Mesothelial cell of epicardium (in vitro differentiated cells): ENCODE measurements around the gene C10orf71. TPM values are rescaled to one million over a fixed set of nuclear protein-coding genes. Genes with fewer than 3 reads are reported as not detected.

Experiments
- DNase-seq, 2 experiments: peaks; one replicate each; pipeline ENCODE4 v3.0.0; 2021; ENCODE audit warnings: low spot score in 2 of 2; ENCODE audit not compliant: unreplicated experiment in 2 of 2
- H3K27ac Mint-ChIP-seq: 2 replicates; pipeline ENCODE4 v1.8.0; 2021; ENCODE audit warnings: mixed read lengths
- H3K27me3 Mint-ChIP-seq: 2 replicates; pipeline ENCODE4 v1.8.0; 2021; ENCODE audit warnings: low read depth, mixed read lengths
- H3K36me3 Mint-ChIP-seq: 2 replicates; pipeline ENCODE4 v1.8.0; 2021; ENCODE audit warnings: mixed read lengths
- H3K4me1 Mint-ChIP-seq: 2 replicates; pipeline ENCODE4 v1.8.0; 2021; ENCODE audit warnings: mixed read lengths
- H3K4me3 Mint-ChIP-seq: 2 replicates; pipeline ENCODE4 v1.8.0; 2021; ENCODE audit warnings: mild to moderate bottlenecking, moderate library complexity, mixed read lengths
- H3K9me3 Mint-ChIP-seq: 2 replicates; pipeline ENCODE4 v1.8.0; 2021; ENCODE audit warnings: mixed read lengths
- CTCF ChIP-seq: fragments of 200-600 bp; sonication (generic); IDR thresholded peaks from one replicate; pipeline ENCODE4 v1.5.0; 2021; ENCODE audit warnings: antibody characterized with exemption; ENCODE audit not compliant: unreplicated experiment
- total RNA-seq: library from RNA; stranded (reverse); gene quantifications from 3 replicates; pipeline ENCODE4 v1.2.1, GENCODE V29; 2021

Gene C10orf71
- total RNA-seq, 1 donor from 2014 or later: not detected

DNA sequence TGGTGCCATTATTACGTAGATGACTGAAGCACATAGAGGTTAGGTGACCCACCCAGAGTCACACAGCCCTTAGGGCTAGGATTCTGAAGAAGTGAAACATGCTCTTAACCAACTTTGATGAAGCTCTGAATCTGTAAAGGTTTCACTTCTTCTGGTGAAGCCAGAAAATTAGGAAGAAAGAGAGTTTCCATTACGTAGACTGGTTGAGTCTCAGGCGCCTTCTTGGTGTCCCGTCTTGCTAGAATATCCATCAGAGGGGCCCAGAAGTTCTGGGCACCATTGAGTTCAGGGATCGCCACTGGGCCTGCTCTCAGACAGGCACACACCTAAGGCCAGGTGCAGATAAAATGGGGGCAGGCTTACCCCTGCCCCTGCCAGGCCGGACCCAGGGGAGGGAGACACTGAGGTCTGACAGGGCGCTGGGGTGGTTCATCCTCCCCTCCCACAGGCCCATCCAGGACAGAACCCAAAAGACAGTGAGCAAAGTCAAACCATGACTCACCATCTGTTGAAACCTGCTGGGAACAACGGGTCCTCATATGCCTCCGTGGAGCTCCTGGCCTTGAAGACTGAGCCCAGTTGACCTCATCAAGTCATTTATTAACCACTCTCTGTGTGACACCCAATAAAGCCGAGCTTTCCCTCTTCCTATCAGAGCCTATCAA lies 63.8 kb downstream of the C10orf71 start:
- DNase-seq: no peak
- no peak overlapping the region for H3K4me3 Mint-ChIP-seq
- no peaks in the 10 kb centered on the region for H3K36me3 Mint-ChIP-seq
- H3K27ac Mint-ChIP-seq: no peak overlapping the region
- H3K27me3 Mint-ChIP-seq: peaks cover 30% of the 10 kb centered on the region
- no peak for TF ChIP-seq CTCF
- peaks cover 3% of the 10 kb centered on the region for H3K9me3 Mint-ChIP-seq
- no peaks in the 10 kb centered on the region for H3K4me1 Mint-ChIP-seq

DNA sequence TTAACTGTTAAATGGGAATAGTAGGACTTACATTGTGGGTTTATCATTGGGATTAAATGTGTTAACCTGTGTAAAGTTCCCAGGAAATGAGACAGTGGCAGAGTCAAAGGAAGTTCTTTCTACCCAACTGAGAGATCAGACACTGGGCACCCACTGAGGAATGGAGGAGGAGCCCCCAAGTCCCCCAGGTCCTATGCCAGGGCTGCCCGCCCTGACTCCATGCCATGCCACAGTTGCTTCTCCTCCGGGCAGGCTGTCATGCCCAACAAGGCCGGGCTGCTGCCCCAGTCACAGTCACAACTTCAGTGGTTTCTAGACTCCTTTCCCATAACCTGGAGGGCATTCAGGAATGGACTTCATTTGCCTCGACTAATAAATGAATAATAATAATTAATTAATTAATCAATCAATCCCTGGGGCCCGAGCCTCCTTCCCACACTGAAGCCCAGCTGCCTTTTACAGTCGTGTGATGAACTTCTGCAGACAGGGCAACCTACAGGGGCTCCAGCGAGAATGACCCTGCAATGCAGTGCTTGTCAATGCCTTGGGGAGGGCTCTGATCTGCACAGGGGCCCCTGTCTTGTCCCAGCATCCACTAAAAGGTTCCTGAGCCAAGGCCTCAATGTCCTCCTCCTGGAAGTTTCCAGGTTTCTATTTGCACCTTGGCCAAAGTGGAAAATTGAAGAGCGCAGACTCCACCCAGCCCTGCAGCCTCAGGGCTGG lies 64.5 kb downstream of the C10orf71 start:
- no peak for TF ChIP-seq CTCF
- no peak for DNase-seq
- H3K4me1 Mint-ChIP-seq: no peaks in the 10 kb centered on the region
- H3K36me3 Mint-ChIP-seq: no peaks in the 10 kb centered on the region
- H3K27me3 Mint-ChIP-seq: peaks cover 35% of the 10 kb centered on the region
- no peak overlapping the region for H3K4me3 Mint-ChIP-seq
- H3K9me3 Mint-ChIP-seq: no peaks in the 10 kb centered on the region
- no peak overlapping the region for H3K27ac Mint-ChIP-seq

DNA sequence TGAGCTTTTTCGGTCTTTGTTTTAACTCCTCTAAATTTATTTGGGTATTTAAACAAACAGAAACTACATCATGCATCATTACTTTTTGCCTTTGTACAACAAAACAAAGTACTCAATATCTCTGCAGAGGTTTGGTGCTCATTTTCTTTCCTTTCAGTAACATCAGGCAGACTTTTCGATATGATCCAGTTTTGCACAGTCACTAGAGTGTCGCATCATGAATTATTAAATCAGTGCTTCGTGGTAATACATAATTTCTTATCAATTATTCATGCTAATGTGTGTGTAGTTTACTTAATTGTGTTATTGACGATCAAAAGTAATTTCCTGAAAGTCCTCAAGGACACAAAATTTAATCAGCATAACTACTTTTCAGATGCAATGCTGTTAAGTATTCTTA lies 65.1 kb downstream of the C10orf71 start:
- no peak for DNase-seq
- no peak for TF ChIP-seq CTCF
- peaks cover 35% of the 10 kb centered on the region for H3K27me3 Mint-ChIP-seq
- H3K4me1 Mint-ChIP-seq: no peaks in the 10 kb centered on the region
- no peak overlapping the region for H3K27ac Mint-ChIP-seq
- no peaks in the 10 kb centered on the region for H3K36me3 Mint-ChIP-seq
- H3K9me3 Mint-ChIP-seq: no peaks in the 10 kb centered on the region
- no peak overlapping the region for H3K4me3 Mint-ChIP-seq

- H3K4me1 Mint-ChIP-seq: no peaks in the 10 kb centered on the region
- H3K27ac Mint-ChIP-seq: no peak overlapping the region
- H3K36me3 Mint-ChIP-seq: no peaks in the 10 kb centered on the region
- peaks cover 38% of the 10 kb centered on the region for H3K27me3 Mint-ChIP-seq
- DNase-seq: no peak
- H3K9me3 Mint-ChIP-seq: no peaks in the 10 kb centered on the region
- no peak overlapping the region for H3K4me3 Mint-ChIP-seq
- TF ChIP-seq CTCF: no peak
These were observed 65.8 kb downstream of the C10orf71 start for GRCh38 chr10:49364747-49365146.

- no peak overlapping the region for H3K27ac Mint-ChIP-seq
- H3K4me3 Mint-ChIP-seq: no peak overlapping the region
- H3K27me3 Mint-ChIP-seq: peaks cover 39% of the 10 kb centered on the region
- no peaks in the 10 kb centered on the region for H3K9me3 Mint-ChIP-seq
- DNase-seq: no peak
- no peak for TF ChIP-seq CTCF
- H3K4me1 Mint-ChIP-seq: no peaks in the 10 kb centered on the region
- H3K36me3 Mint-ChIP-seq: no peaks in the 10 kb centered on the region
These were observed 66.3 kb downstream of the C10orf71 start for GRCh38 chr10:49365275-49365674.
